ENCODE data around the gene EPM2A. TPM values are rescaled to one million over a fixed set of nuclear protein-coding genes. Genes with fewer than 3 reads are reported as not detected.
"Not testable (repeated sequence)": the region's sequence is repeated elsewhere in the genome, so short reads cannot be mapped to it uniquely, and the experiment has no call there.

Gene EPM2A
- total RNA-seq, 1 experiment from 2014 or later = 5.0 TPM

- no peak for DNase-seq (ENCODE audit: low spot score)
Measured at GRCh38 chr6:145731447-145731846, 3.9 kb downstream of the EPM2A start.

GRCh38 chr6:145729887-145730286, 5.4 kb downstream of the EPM2A start:
- DNase-seq (ENCODE audit: low spot score) = no peak

GRCh38 chr6:145728444-145729385, 6.6 kb downstream of the EPM2A start:
- no peak for DNase-seq (ENCODE audit: low spot score)

GRCh38 chr6:145727817-145728388, 7.4 kb downstream of the EPM2A start:
- DNase-seq (ENCODE audit: low spot score) = no peak

GRCh38 chr6:145725570-145725969, 9.8 kb downstream of the EPM2A start:
- DNase-seq (ENCODE audit: low spot score) = no peak

- DNase-seq (ENCODE audit: low spot score) = no peak
Measured at GRCh38 chr6:145723646-145724045, 11.7 kb downstream of the EPM2A start.

- no peak for DNase-seq (ENCODE audit: low spot score)
Measured at GRCh38 chr6:145722190-145722589, 13.1 kb downstream of the EPM2A start.

- no peak for DNase-seq (ENCODE audit: low spot score)
Measured at GRCh38 chr6:145721144-145721543, 14.2 kb downstream of the EPM2A start.

GRCh38 chr6:145715426-145715825, 19.9 kb downstream of the EPM2A start:
- DNase-seq (ENCODE audit: low spot score) = no peak

GRCh38 chr6:145714731-145715130, 20.6 kb downstream of the EPM2A start:
- no peak for DNase-seq (ENCODE audit: low spot score)

GRCh38 chr6:145713773-145714172, 21.5 kb downstream of the EPM2A start:
- DNase-seq (ENCODE audit: low spot score) = no peak

- DNase-seq (ENCODE audit: low spot score) = no peak
Measured at GRCh38 chr6:145711372-145711771, 23.9 kb downstream of the EPM2A start.

- DNase-seq (ENCODE audit: low spot score) = no peak
Measured at GRCh38 chr6:145707397-145707796, 27.9 kb downstream of the EPM2A start.

GRCh38 chr6:145705561-145705960, 29.8 kb downstream of the EPM2A start:
- DNase-seq (ENCODE audit: low spot score) = no peak

GRCh38 chr6:145704143-145704781, 31.1 kb downstream of the EPM2A start:
- DNase-seq (ENCODE audit: low spot score) = peak; percentile 9

- no peak for DNase-seq (ENCODE audit: low spot score)
Measured at GRCh38 chr6:145699462-145699861, 35.9 kb downstream of the EPM2A start.

GRCh38 chr6:145697401-145697800, 37.9 kb downstream of the EPM2A start:
- not testable (repeated sequence) for DNase-seq (ENCODE audit: low spot score)

GRCh38 chr6:145694083-145694737, 41.1 kb downstream of the EPM2A start:
- no peak for DNase-seq (ENCODE audit: low spot score)

GRCh38 chr6:145690969-145691368, 44.4 kb downstream of the EPM2A start:
- DNase-seq (ENCODE audit: low spot score) = no peak

- DNase-seq (ENCODE audit: low spot score) = no peak
Measured at GRCh38 chr6:145689529-145689928, 45.8 kb downstream of the EPM2A start.

- DNase-seq (ENCODE audit: low spot score) = no peak
Measured at GRCh38 chr6:145688493-145688905, 46.8 kb downstream of the EPM2A start.

GRCh38 chr6:145685932-145686331, 49.4 kb downstream of the EPM2A start:
- DNase-seq (ENCODE audit: low spot score) = no peak
